AG04449 (cell line): Measurements from ENCODE around the gene CMTM7.
A peak's percentile ranks its signal among the peaks of the same experiment; 100 is the strongest.

Experiments used
- CTCF ChIA-PET: fragments of 350-600 bp; formaldehyde crosslinking; extraction: SDS; loops from one replicate; lab custom pipeline; 2021; ENCODE audit warnings: antibody characterized with exemption; lab: Yijun Ruan, JAX
- POLR2A ChIA-PET: fragments of 400-600, 350-600 bp; formaldehyde crosslinking; extraction: SDS; loops from one replicate; lab custom pipeline; 2020; ENCODE audit warnings: antibody characterized with exemption, inconsistent platforms; lab: Yijun Ruan, JAX
- DNase-seq: peaks from one replicate; pipeline ENCODE4 v3.0.0-alpha.2; 2010; ENCODE audit warnings: low read depth, low spot score
- H3K4me3 ChIP-seq: 2 replicates; pipeline ENCODE4 v1.5.1; 2011; ENCODE audit warnings: low read depth, mild to moderate bottlenecking, control low read depth, low read length
- TF ChIP-seq, protein P1 (sequence below): IDR thresholded peaks from one replicate; pipeline ENCODE4 v1.5.1; 2011; ENCODE audit warnings: mild to moderate bottlenecking, moderate library complexity, low read length, control low read depth, inconsistent platforms; ENCODE audit not compliant: insufficient read depth; ENCODE audit errors: missing control alignments

The CMTM7 gene

DNA sequence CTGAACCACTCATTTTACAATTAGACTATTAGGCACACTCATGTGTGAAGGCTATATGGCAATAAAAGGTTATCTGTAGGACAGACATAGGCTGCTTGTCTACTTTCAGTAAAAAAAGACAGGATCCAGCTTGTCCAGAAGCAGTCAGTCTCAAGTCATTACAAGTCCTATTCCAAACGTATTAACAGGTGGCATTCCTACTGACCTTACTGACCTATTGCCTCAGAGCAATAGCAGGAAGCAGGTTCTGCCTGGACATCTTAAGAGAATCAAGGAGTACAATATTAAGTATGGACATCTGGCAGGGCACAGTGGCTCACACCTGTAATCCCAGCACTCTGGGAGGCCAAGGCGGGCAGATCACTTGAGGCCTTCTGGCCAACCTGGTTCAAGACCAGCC is 104.0 kb downstream of the CMTM7 start:
- H3K4me3 ChIP-seq, result no peak overlapping the region
- CTCF ChIA-PET, result no interaction called here
- DNase-seq, result no peak
- TF ChIP-seq, protein P1, sequence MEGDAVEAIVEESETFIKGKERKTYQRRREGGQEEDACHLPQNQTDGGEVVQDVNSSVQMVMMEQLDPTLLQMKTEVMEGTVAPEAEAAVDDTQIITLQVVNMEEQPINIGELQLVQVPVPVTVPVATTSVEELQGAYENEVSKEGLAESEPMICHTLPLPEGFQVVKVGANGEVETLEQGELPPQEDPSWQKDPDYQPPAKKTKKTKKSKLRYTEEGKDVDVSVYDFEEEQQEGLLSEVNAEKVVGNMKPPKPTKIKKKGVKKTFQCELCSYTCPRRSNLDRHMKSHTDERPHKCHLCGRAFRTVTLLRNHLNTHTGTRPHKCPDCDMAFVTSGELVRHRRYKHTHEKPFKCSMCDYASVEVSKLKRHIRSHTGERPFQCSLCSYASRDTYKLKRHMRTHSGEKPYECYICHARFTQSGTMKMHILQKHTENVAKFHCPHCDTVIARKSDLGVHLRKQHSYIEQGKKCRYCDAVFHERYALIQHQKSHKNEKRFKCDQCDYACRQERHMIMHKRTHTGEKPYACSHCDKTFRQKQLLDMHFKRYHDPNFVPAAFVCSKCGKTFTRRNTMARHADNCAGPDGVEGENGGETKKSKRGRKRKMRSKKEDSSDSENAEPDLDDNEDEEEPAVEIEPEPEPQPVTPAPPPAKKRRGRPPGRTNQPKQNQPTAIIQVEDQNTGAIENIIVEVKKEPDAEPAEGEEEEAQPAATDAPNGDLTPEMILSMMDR, result no peak
- POLR2A ChIA-PET, result no interaction called here

DNA sequence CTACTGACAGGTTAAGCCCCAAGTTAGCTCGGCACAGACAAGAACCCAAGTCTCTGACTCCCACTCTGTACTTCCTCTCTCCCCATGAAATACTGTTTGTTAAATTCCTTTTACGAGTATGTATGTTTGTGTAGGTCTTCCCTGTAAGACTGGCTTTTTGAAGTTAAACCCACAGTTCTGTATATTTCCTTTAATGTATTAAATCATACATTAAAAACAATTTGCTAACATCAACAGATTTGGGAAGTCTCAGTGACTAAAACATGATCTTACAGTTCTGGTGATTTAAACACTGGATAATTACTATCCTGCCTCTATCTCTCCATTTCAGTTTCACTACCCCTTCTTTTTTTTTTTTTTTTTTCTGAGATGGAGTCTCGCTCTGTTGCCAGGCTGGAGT is 106.6 kb downstream of the CMTM7 start:
- ChIA-PET CTCF (interaction anchor here (1.4 kb wide), 1 partner anchor 322 kb away, joined by 4 read pairs; no protein-coding TSS in a partner anchor), POLR2A (no interaction called here)
- TF ChIP-seq, protein P1, result no peak
- no peak for DNase-seq
- H3K4me3 ChIP-seq, result no peak overlapping the region

- no peak overlapping the region for H3K4me3 ChIP-seq
- ChIA-PET POLR2A (no interaction called here), CTCF (interaction anchor here (1.4 to 3.4 kb wide), 2 partner anchors 11 to 323 kb away, joined by 4 to 16 read pairs; no protein-coding TSS in a partner anchor)
- DNase-seq, result no peak
- TF ChIP-seq, protein P1, result no peak
Observed at GRCh38 chr3:32498992-32499391, 107.3 kb downstream of the CMTM7 start.

- ChIA-PET POLR2A (no interaction called here), CTCF (interaction anchor here (0.6 to 3.5 kb wide), 4 partner anchors 11 to 1084 kb away, joined by 3 to 16 read pairs (median 10); no protein-coding TSS in a partner anchor)
- DNase-seq, result no peak
- TF ChIP-seq, protein P1, result no peak
- H3K4me3 ChIP-seq, result no peak overlapping the region
Observed at GRCh38 chr3:32499585-32499984, 107.9 kb downstream of the CMTM7 start.

DNA sequence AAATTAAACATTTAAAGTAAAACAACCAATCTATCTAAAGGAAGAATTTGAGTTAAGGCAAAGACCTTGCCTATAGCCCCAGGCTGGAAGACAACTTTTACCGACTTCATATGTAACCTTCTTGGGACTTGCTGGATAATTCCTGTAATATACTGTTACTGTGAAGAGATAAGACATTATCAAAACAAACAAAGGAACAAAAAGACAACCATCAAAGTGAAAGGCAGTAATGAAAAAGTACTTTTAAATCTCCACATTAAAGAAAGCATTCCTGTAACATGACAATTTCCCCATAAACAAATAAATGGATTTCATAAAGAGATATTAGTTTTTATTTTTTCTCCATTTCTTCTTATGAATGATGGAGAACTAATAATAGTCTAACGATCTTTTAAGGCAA is 108.6 kb downstream of the CMTM7 start:
- ChIA-PET CTCF (interaction anchor here (0.6 to 3.5 kb wide), 3 partner anchors 10 to 1084 kb away, joined by 3 to 16 read pairs (median 15); no protein-coding TSS in a partner anchor), POLR2A (no interaction called here)
- DNase-seq, result no peak
- no peak overlapping the region for H3K4me3 ChIP-seq
- TF ChIP-seq, protein P1, result no peak

DNA sequence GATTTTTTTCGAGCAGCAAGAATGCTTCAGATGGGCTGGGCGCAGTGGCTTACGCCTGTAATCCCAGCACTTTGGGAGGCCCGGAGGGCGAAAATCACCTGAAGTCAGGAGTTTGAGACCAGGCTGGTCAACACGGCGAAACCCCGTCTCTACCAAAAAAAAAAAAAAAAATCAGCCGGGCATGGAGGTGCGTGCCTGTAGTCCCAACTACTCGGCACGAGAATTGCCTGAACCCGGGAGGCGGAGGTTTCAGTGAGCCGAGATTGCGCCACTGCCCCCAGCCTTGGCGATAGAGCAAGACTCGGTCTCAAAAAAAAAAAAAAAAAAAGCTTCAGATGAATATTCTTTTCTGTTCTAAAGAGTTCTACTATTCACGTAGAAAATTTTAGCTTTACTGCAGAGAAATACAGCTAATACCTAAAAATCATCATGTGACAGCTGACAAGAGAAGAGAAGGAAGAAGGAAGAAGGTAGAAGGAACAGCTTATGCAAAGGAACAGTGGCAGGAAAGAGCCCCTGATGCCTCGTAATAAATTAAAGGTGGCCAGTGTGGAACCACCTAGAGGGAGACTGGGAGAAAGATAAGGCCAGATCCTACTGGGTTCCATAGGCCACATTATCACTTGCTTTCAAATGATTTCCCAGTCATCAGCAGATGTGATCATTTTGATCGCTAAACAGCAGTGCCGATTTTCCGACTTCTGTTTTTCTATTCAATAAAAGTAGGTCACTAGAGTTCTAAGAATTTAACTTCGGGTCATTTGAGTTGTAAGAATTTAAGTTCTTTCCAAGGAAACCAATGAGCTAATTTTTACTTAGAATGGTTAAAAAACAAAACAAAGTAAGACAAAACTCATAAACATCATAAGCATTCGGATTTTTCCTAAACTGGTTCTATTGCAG is 109.5 kb downstream of the CMTM7 start:
- ChIA-PET POLR2A (no interaction called here), CTCF (interaction anchor here (1.0 to 3.5 kb wide), 5 partner anchors 9 to 203 kb away, joined by 3 to 16 read pairs (median 3); no protein-coding TSS in a partner anchor)
- DNase-seq, result no peak
- H3K4me3 ChIP-seq, result peak overlapping the region; percentile 89
- TF ChIP-seq, protein P1, result no peak
